ENCODE measurements around the gene ZDHHC20.

DNA sequence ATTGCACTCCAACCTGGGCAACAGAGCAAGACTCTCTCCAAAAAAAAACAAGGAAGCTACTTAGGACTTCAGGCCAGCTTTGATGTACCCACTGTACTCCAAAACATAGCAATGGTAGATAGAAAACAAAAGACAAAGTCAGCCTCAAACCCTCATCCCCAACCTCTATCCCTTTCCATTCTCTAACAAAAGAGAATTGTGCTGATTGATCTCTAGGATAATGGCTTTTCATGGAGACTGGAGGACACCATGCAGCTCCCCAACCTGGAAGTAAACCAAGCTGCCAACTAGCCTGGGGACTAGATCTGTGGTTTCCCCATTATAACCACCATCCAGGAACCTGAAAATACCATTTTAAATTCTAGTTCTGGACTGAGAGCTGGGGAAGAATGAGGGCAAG, 4.3 kb upstream of the ZDHHC20 start:
- TF ChIP-seq, protein P1, sequence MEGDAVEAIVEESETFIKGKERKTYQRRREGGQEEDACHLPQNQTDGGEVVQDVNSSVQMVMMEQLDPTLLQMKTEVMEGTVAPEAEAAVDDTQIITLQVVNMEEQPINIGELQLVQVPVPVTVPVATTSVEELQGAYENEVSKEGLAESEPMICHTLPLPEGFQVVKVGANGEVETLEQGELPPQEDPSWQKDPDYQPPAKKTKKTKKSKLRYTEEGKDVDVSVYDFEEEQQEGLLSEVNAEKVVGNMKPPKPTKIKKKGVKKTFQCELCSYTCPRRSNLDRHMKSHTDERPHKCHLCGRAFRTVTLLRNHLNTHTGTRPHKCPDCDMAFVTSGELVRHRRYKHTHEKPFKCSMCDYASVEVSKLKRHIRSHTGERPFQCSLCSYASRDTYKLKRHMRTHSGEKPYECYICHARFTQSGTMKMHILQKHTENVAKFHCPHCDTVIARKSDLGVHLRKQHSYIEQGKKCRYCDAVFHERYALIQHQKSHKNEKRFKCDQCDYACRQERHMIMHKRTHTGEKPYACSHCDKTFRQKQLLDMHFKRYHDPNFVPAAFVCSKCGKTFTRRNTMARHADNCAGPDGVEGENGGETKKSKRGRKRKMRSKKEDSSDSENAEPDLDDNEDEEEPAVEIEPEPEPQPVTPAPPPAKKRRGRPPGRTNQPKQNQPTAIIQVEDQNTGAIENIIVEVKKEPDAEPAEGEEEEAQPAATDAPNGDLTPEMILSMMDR (conservative IDR thresholded peaks at IDR 0.05; ENCODE audit: low read length): no peak
- no peak for TF ChIP-seq EZH2phosphoT487 (IDR thresholded peaks at IDR 0.05; ENCODE audit: borderline replicate concordance, low read depth, low read length)
